ENCODE results near the gene NCOA5.
"Not testable (repeated sequence)": the region's sequence is repeated elsewhere in the genome, so short reads cannot be mapped to it uniquely, and the experiment has no call there.

NCOA5 gene

DNA sequence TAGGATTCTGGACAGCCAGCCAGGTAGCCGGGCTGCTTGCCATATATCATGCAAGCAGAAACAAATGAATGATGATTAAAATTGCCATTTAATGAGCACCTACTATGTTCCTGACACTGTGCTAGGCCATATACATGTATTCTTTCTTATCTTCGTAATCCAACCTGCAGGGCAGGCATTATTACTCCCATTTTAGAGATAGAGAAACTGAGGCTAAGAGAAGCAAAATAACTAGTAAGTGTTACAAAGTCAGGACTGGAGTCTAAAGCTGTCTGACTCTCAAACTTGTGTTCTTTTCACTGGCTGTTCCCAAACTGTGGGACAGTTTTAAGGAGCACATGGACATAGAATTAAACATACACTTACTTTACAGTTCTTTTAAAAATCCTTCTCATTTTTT, 30.4 kb upstream of the NCOA5 start:
- DNase-seq (ENCODE audit: low read depth), result no peak

DNA sequence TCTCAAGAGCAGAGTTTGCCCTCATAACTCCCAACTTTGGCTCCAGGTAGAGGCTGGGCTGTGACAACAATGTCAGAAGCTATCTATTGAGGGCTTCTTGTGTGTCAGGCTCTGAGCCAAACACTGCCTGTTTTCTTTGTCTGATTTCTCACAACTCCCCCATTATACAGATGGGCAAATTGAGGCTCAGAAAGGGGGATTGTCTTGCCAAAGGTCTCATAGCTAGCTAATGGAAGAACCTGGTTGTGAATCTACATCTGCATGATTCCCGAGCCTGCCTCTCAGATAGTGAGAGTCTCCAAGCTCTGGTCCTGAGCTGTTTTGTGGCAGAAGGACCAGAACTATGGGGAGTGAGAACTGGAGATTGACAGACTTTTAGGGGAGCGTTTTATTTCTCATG, 29.8 kb upstream of the NCOA5 start:
- no peak for DNase-seq (ENCODE audit: low read depth)

DNA sequence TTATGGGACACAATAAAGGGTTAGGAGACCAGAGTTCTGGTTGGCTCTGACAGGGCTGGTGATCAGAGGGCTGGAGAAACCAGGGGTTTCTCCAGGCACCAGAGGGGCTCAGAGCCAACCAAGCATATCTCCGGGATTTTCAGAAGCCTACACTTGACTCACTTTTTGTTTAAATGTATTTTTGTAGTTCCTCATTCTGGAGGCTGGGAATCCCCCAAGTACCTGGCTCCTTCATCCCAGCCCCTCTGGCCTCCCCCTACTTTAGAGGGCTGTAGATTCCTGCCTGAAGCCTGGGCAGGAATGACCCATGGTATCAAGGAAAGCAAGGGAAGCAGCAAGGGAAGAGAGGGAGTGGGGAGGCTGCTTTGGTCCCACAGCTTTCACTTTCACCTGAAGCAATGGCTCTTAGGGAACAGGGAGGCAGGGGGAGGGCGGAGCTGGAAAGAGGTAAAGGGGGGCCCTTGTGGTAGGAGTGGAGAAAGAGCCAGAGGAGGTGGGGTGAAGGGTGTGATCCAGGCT, 29.3 kb upstream of the NCOA5 start:
- no peak for DNase-seq (ENCODE audit: low read depth)

DNA sequence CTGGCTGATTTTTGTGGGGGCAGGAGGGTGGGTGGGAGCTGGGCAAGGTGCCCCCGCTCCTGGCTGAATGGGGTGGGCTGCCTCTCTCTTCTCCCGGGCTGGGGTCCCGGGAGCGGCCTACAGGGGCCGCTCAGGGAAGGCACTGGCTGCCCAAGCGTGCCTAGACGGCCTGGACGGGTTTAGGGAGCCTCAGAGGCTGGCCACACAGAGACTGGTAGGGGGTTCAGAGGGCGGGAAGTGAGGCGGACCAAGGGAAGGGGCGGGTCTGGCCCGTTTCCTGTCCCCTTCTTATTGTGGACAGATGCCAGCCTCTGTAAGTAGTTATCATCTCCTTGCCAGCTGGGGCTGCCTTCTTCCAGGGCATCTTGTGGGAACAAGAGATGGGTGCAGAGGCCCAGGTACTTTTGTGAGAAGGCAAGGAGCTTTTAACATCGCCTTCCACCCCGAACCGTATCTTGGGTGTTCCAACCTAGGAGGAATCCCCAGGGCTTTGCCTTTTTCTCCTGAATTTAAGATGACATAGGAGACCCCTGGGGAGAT, 28.8 kb upstream of the NCOA5 start:
- DNase-seq (ENCODE audit: low read depth), result no peak

DNA sequence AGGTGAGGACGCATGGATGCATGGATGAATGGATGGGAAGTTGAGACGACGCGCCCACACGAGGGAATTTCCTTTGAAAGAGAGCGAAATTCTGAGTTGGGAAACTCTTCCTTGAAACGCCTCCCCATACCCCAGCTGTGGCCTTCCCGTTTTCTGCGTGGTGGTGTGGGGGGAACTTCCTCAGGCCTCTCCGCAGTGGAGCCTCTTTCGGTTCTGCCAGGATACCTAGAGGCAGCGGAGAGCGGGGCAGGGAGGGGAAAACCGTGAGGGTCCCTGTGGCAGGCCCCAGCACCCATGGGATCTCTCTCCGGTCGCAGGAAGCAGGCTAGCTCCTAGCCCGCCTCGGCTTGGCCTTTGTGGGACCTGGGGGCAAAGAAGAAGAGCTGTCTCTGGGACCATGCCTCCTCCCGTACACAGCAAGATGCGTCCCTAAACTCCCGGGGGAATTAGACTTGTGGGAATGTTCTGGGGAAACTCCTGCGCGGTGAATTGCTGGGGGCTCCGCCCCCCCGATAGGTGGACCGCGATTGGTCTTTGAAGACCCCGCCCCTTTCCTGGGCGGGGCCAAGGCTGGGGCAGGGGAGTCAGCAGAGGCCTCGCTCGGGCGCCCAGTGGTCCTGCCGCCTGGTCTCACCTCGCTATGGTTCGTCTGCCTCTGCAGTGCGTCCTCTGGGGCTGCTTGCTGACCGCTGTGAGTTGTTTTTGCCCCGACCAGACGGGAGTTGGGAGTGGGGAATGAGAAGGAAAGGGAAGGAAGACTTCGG, 28.1 kb upstream of the NCOA5 start, which contains the start of gene CD40:
Gene CD40 (plus strand): TSS at position 611 of the 764 bp plus-strand sequence. CDS start 30 bp downstream, at position 641.
- peak; percentile 60 for DNase-seq (ENCODE audit: low read depth)

DNA sequence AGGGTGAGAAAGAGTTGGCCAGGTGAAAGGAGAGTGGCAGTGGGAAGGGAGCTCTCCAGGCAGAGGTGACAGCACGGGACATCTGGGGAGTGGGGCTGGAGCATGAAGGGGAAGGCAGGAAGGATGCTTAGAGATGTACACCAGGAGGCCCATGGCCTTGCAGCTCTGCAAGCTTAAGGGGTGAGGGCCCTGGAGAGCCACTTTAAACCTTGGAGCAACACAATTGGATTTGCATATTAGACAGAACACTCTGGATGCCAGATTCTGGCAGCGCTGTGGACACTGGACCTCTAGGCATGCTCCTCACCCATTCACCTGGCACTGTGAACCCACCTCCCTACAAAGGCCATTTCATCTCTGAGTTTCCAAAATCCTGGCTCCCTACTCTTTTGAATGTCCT, 24.7 kb upstream of the NCOA5 start:
- DNase-seq (ENCODE audit: low read depth), result no peak

DNA sequence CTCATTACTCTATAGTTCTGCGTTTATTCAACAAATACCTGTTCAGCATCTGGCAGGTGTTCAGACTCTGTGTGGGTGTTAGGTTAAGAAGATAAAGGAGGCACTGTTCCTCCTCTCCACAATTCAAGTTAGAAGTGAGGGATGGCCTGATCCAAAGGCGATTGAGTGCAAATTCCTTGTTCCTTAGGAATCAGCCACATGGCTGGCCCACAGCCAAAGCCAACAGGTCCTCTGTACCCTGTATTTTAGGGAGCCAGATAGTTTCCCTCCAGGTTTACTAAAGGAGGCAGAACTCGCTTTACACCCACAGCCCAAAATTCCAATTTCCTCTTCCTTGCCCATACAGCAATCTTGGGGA, 23.3 kb upstream of the NCOA5 start:
- DNase-seq (ENCODE audit: low read depth), result no peak

DNA sequence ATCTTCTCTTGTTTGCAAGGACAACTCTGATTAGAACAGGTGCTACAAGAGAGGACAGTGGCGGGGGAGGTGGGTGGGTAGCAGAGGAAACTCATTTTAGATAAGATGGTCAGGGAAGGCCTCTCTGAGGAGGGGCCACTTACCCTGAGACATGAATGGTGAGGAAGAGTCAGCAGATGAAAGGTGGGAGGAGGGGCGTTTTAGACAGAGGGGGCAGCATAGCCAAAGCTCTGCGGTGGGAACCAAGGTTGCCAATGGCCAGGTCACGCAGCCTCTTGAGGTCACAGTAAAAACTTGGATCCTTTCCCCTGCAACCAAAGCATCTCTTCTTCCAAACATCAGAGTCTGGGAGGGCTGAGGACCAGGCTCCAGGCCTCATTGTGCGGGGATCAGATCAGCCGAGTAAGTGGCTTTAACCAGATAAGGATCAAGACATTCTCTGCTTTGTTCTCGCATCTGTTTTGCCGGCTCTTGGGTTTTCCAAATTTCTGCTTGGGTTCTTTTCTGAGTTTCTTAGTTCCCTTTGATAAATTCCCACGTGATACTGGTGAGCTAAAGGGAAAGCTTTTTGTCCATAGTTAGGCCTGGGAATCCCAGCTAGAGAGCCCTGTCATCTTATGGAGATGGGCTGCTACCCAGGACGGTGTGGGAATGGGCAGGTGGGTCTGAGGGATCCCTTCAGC, 22.8 kb upstream of the NCOA5 start:
- DNase-seq (ENCODE audit: low read depth), result no peak

DNA sequence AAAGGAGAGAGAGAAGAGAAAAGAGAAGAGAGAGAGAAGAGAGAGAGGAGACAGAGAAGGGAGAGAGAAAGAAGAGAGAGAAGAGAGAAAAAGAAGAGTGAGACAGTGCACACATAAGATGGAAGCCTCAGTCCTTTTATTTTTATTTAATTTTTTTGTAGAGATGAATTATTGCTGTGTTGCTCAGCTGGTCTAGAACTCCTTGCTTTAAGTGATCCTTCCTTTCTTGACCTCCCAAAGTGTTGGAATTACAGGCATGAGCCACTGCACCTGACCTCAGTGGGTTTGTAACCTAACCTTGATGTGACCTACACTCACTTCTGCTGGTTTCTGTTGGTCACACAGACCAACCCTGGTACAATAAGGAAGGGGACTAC, 22.1 kb upstream of the NCOA5 start:
- DNase-seq (ENCODE audit: low read depth), result no peak

DNA sequence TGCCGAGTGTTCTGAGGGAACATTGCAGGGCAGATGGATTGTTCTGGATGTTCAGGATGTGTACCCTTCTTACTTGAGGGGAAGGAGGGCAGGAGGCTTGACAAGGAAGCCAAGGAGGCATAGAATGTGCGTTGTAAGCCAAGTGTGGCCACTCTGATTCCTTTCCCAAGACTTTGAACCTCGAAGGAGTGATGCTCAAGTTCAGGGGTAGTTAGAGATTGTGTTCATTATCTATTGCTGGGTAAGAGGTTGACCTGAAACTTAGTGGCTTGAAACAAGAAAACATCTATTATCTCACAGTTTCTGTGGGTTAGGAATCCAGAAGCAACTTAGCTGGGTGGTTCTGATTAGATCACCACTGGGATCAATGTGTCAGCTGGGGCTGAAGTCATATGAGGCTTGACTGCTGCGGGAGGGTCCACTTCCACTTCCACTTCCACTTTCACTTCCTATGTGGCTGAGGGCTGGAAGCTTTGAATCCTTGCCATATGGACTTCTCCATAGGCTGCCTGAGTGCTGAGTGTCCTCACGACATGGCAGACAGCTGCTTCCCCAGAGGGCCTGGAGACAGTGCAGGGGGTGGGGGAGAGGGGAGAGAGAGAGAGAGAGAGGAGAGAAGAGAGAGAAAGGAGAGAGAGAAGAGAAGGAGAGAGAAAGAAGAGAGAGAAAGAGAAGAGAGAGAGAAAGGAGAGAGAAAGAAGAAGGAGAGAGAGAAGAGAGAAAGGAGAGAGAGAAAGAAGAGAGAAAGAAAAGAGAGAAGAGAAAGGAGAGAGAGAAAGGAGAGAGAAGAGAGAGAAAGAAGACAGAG, 21.5 kb upstream of the NCOA5 start:
- DNase-seq (ENCODE audit: low read depth), result no peak

DNA sequence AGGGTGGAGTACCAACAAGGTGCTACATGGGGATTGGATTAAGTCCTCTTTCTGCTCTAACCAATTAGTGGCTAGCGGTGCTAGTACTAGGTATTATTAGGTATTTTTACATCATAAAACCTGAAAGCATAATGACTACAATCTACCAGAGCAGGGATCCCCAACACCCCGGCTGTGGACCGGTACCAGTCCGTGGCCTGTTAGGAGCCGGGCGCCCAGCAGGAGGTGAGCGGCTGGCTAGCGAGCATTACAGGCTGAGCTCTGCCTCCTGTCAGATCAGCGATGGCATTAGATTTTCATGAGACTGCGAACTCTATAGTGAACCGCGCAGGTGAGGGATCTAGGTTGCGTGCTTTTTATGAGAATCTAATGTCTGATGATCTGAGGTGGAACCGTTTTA, 19.2 kb upstream of the NCOA5 start:
- DNase-seq (ENCODE audit: low read depth), result no peak

DNA sequence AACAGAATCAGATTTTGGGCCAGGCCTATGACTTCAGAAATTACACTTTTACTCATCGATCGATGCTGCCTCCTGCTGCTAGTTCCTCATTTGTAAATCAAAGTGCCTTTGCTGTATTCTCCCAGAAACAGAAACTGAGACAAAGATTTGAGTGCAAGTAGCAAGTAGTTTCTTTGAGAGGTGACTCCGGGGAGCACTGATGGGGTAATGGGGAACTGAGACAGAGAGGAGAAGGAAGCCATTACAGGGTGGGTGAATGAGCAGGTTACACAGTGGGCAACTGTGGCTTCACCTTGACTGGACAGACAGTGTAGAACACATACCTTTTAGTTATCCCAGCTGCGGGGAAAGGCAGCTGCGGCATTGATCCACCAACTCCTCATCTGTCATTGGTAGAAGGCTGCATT, 18.7 kb upstream of the NCOA5 start:
- no peak for DNase-seq (ENCODE audit: low read depth)

DNA sequence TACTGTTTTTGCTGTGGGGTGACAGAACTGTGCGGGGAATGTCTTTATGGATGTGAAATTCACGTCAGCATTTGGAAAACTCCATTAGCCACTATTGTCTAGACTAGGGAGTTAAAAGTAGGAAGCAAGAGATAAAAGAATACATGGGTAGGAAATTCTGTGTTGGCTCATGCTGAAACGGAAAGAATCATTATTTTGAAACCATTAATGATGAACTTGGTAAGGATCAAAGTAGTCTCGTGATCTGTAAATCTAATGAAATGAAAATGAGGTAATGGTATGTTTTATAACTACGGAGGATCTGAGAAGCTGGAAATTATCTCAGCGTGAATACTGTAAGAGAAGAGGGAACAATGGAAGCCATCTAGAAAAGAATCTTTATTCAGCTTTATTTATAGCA, 17.3 kb upstream of the NCOA5 start:
- no peak for DNase-seq (ENCODE audit: low read depth)

DNA sequence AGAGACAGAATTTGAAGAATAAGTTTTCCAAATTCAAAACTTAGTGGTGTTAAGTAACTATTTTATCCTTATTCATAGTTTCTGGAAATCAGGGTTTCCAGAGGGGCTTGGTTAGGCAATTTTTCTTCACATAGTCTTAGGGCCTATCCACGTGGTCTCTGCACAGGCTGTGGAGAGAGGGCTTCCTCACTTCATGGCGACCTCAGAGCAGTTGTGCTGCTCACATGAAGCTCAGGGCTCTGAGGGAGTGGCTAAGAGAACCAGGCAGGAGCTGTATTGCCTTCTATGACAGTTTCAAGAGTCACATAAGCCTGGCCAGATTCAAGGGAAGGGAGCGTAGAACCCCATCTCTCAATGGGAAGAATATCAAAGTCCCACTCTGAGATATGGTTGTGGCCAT, 14.5 kb upstream of the NCOA5 start:
- DNase-seq (ENCODE audit: low read depth), result no peak

DNA sequence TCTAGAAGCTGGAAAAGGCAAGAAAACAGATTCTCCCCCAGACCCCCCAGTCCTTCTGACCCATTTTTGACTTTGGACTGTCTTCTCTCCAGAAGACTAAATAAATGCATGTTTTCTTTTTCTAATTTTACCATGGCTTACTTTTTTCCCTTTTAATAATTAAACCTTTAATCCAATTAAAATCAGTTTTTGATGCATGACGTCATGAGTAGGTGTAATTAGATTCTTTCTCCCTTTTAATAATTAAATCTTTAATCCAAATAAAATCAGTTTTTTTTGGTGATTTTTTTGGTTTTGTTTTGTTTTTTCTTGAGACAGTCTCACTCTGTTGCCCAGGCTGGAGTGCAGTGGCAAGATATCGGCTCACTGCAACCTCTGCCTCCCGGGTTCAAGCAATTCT, 13.2 kb upstream of the NCOA5 start:
- no peak for DNase-seq (ENCODE audit: low read depth)

DNA sequence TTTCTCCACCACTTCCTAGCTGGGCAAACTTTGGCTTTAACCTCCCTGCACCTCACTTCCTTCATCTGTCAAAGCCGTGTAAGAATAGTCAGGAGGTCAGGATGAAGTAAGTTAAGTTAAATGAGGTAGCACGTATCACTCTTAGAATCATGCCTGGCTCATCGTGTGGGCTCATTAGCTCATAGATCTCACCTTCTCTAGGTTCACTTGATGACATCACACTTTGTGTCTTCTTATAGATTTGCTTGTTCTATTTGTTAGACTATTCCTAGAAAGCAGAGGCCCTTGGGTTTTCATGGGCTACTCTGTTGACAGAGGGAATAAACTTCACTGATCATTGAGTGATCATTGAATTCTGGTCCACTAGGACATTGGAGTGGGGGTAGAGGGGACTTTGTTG, 12.2 kb upstream of the NCOA5 start:
- DNase-seq (ENCODE audit: low read depth), result no peak

DNA sequence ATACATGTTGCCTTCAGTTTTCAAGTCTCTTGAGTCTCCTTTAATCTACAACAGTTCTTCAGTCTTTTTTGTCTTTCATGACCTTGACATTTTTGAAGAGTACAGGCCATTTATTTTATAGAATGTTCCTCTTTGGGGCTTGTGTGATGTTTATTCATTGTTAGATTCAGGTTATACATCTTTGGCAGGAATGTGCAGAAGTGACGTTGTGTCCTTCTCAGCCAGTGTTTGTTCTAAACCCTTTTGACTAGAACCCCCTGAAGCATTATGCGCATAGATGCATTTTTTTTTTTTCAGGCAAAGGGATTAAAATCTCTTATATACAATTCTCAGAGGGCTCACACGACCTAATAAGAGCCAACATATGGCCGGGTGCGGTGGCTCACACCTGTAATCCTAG, 11.2 kb upstream of the NCOA5 start:
- no peak for DNase-seq (ENCODE audit: low read depth)

DNA sequence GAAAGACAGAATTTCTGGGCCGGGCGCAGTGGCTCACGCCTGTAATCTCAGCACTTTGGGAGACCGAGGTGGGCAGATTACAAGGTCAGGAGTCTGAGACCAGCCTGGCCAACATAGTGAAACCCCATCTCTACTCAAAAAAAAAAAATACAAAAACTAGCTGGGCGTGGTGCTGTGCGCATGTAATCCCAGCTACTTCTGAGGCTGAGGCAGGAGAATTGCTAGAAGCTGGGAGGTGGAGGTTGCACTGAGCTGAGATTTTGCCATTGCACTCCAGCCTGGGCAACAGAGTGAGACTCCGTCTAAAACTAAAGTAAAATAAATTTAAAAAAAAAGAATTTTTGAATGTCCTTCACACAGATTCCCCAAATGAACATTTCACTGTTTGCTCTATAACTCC, 10.7 kb upstream of the NCOA5 start:
- not testable (repeated sequence) for DNase-seq (ENCODE audit: low read depth)

DNA sequence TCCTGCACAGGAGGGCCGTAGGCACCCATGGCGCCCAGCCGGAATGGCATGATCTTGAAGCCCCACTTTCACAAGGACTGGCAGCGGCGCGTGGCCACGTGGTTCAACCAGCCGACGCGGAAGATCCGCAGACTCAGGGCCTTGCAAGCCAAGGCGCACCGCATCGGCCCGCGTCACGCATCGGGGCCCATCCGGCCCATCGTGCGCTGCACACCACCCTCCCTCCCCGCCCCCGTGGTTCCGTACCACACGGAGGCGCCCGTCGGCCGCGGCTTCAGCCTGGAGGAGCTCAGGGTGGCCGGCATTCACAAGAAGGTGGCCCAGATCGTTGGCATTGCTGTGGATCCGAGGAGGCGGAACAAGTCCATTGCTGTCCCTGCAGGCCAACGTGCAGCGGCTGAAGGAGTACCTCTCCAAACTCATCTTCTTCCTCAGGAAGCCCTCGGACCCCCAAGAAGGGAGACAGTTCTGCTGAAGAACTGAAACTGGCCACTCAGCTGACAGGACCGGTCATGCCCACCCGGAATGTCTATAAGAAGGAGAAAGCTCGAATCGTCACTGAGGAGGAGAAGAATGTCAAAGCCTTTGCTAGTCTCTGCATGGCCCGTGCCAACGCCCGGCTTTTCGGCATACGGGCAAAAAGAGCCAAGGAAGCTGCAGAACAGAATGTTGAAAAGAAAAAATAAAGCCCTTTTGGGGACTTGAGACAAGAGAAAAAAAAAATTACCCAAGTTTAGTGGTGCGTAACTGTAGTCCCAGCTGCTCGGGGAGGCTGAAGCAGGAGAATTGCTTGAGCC, 9.9 kb upstream of the NCOA5 start:
- DNase-seq (ENCODE audit: low read depth), result no peak

DNA sequence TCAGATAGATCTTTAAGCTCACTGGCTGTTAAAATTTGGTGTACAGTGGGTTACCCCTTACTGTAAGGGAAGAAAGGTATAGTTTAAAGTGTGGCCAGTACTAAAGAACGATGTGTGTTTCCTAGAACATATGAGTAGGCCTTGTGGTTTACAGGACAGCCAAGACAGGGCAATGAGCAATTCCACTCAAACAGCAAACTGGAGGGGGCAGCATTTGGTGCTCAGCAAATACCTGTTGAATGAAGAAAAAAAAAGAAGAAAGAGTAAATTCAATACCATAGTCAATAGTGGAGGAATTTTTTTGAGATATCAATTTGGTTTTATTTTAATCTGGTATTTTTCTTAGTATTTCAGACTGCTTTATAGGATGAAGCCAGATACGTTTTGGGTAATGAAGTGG, 3.8 kb upstream of the NCOA5 start:
- no peak for DNase-seq (ENCODE audit: low read depth)

DNA sequence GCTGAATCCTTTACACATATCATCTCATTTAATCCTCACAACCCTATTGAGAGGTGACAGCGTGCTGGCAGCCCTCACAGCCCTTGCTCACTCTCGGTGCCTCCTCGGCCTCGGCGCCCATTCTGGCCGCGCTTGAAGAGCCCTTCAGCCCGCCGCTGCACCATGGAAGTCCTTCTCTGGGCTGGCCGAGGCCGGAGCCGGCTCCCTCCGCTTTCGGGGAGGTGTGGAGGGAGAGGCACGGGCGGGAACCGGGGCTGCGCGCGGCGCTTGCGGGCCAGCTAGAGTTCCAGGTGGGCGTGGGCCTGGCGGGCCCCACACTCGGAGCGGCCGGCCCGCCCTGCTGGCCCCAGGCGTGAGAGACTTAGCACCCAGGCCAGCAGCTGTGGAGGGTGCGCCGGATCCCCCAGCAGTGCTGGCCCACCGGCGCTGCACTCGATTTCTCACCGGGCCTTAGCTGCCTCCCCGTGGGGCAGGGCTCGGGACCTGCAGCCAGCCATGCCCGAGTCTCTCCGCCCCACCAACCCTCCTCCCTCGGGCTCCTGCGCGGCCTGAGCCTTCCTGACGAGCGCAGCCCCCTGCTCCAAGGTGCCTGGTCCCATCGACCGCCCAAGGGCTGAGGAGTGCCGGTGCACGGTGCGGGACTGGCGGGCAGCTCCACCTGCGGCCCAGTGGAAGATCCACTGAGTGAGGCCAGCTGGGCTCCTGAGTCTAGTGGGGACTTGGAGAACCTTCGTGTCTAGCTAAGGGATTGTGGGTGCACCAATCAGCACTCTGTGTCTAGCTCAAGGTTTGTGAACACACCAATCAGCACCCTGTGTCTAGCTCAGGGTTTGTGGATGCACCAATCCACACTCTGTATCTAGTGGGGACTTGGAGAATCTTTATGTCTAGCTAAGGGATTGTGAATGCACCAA, 2.1 kb upstream of the NCOA5 start:
- not testable (repeated sequence) for DNase-seq (ENCODE audit: low read depth)
